BLaER1 (cell line): ENCODE measurements around the gene VANGL1.
A peak's percentile ranks its signal among the peaks of the same experiment; 100 is the strongest.

ENCODE experiments used
- H3K27ac ChIP-seq: shearing (Covaris generic); formaldehyde crosslinking; 2 replicates; pipeline ENCODE4 v1.8.1; 2022
- H3K27me3 ChIP-seq: shearing (Covaris generic); formaldehyde crosslinking; 2 replicates; pipeline ENCODE4 v1.8.1; 2022
- H3K36me3 ChIP-seq: shearing (Covaris generic); formaldehyde crosslinking; 2 replicates; pipeline ENCODE4 v1.8.1; 2022
- H3K4me1 ChIP-seq: shearing (Covaris generic); formaldehyde crosslinking; 2 replicates; pipeline ENCODE4 v1.8.1; 2022
- H3K4me2 ChIP-seq: shearing (Covaris generic); formaldehyde crosslinking; 2 replicates; pipeline ENCODE4 v1.8.1; 2022
- H3K4me3 ChIP-seq: shearing (Covaris generic); formaldehyde crosslinking; 2 replicates; pipeline ENCODE4 v1.8.1; 2022
- H3K9ac ChIP-seq: shearing (Covaris generic); formaldehyde crosslinking; 2 replicates; pipeline ENCODE4 v1.8.1; 2022
- H3K9me3 ChIP-seq: shearing (Covaris generic); formaldehyde crosslinking; 2 replicates; pipeline ENCODE4 v1.8.1; 2022
- H4K20me1 ChIP-seq: shearing (Covaris generic); formaldehyde crosslinking; 2 replicates; pipeline ENCODE4 v1.8.1; 2022
- Cebpa-rat ChIP-seq: shearing (Covaris generic); IDR thresholded peaks from 2 replicates; pipeline ENCODE4 v1.8.1; 2022

The VANGL1 gene

DNA sequence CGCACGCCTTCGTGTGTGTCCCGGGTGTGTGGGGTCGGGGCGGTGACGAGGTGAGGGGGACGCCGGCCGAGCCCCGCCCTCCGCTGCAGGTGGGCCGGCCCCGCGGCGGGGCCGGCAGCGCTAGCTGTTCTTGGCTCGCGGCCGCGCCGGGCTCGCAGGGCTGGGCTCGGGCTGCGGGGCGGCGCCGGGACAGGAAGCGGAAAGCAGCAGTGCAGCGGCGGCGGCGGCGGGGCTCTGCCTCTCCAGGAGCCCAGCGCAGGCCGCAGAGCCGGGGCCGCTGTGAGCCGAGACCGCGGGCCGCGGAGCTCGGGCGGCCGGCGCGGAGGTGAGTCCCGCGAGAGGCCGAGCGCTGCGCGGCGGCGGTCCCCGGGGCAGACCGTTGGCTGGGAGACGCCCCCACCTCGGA, at the start of gene VANGL1:
TSS of gene VANGL1 (plus strand) at position 209 of the 406 bp plus-strand sequence. CDS start 9,444 bp downstream, outside the sequence.
- H3K9ac ChIP-seq: peak within 1 kb of the TSS; percentile 82
- H3K4me1 ChIP-seq: peaks cover 16% of the 10 kb centered on the region
- peak within 1 kb of the TSS; percentile 68 for H3K27ac ChIP-seq
- H3K4me2 ChIP-seq: peak within 1 kb of the TSS; percentile 85
- H3K9me3 ChIP-seq: peaks cover 15% of the 10 kb centered on the region
- H3K36me3 ChIP-seq: no peaks in the 10 kb centered on the region
- TF ChIP-seq Cebpa-rat: no peak
- H3K4me3 ChIP-seq: peak within 1 kb of the TSS; percentile 84
- H3K27me3 ChIP-seq: no peaks in the 10 kb centered on the region
- peaks cover 31% of the 10 kb centered on the region for H4K20me1 ChIP-seq

DNA sequence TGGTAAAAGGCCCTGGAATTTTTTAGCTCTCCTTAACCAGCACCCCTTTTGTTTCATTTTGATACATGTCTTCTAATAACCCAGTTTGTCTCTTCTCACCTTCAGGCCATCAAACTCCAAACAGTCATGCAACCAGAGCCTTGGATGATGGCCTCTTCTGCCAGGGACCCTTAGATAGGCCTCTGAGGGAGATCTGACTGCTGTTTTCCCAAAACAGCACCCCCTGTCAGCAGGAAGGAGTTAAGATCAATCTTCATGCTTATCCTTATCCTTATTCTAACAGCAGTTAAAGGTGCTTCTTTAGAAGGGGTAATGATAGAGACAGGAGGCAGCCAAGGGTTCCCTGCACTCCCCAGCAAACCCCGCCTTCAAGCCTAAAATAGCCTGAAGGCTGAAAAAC, 49.5 kb upstream of the VANGL1 start:
- no peaks in the 10 kb centered on the region for H4K20me1 ChIP-seq
- no peak overlapping the region for H3K9ac ChIP-seq
- no peaks in the 10 kb centered on the region for H3K36me3 ChIP-seq
- H3K4me3 ChIP-seq: no peak overlapping the region
- no peaks in the 10 kb centered on the region for H3K27me3 ChIP-seq
- peaks cover 24% of the 10 kb centered on the region for H3K9me3 ChIP-seq
- H3K27ac ChIP-seq: no peak overlapping the region
- 0 out of 2 replicates have a peak overlapping the region, but pooled peaks have one; percentile 11 for H3K4me2 ChIP-seq
- no peak for TF ChIP-seq Cebpa-rat
- H3K4me1 ChIP-seq: peaks cover 40% of the 10 kb centered on the region

GRCh38 chr1:115593365-115594259, 48.2 kb upstream of the VANGL1 start:
- Histone ChIP-seq H4K20me1 (no peaks in the 10 kb centered on the region), H3K4me3 (no peak overlapping the region), H3K9me3 (peaks cover 14% of the 10 kb centered on the region), H3K36me3 (no peaks in the 10 kb centered on the region), H3K4me1 (peaks cover 40% of the 10 kb centered on the region), H3K27me3 (no peaks in the 10 kb centered on the region), H3K27ac (peak overlapping the region; percentile 12; the same call in 1 of the 2 replicates), H3K9ac (no peak overlapping the region), H3K4me2 (peak overlapping the region; percentile 78)
- TF ChIP-seq Cebpa-rat: no peak

DNA sequence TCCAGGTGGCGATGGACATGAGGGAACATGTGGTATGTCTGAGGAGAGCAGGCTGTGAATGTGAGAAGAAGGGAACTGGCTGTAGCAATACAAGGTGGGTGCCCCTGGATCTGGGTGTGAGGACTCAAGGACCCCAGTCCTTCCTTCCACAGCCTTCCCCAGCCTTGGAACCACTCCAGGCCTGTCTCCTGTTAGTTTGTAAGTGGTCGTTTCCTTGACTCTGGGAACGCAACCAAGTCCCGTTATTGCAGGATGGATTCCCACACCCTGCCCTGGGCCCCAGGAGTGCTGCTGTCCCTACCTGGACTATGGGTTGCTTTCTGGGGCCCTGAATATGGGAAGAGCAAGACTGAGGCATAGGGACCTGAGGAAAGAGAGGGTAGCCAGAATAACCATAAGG, 47.2 kb upstream of the VANGL1 start:
- Histone ChIP-seq H3K27ac (peak overlapping the region; percentile 21; the same call in 1 of the 2 replicates), H3K36me3 (no peaks in the 10 kb centered on the region), H4K20me1 (no peaks in the 10 kb centered on the region), H3K27me3 (no peaks in the 10 kb centered on the region), H3K4me1 (peaks cover 40% of the 10 kb centered on the region), H3K4me2 (peak overlapping the region; percentile 78), H3K9me3 (peaks cover 14% of the 10 kb centered on the region), H3K9ac (no peak overlapping the region), H3K4me3 (no peak overlapping the region)
- TF ChIP-seq Cebpa-rat: no peak

- Histone ChIP-seq H3K27me3 (no peaks in the 10 kb centered on the region), H3K9ac (0 out of 2 replicates have a peak overlapping the region, but pooled peaks have one; percentile 11), H3K9me3 (peaks cover 14% of the 10 kb centered on the region), H3K4me3 (no peak overlapping the region), H4K20me1 (no peaks in the 10 kb centered on the region), H3K4me2 (peak overlapping the region; percentile 78), H3K36me3 (no peaks in the 10 kb centered on the region), H3K27ac (peak overlapping the region; percentile 21), H3K4me1 (peaks cover 40% of the 10 kb centered on the region)
- TF ChIP-seq Cebpa-rat: no peak
These were observed 46.3 kb upstream of the VANGL1 start for GRCh38 chr1:115595279-115596079.

DNA sequence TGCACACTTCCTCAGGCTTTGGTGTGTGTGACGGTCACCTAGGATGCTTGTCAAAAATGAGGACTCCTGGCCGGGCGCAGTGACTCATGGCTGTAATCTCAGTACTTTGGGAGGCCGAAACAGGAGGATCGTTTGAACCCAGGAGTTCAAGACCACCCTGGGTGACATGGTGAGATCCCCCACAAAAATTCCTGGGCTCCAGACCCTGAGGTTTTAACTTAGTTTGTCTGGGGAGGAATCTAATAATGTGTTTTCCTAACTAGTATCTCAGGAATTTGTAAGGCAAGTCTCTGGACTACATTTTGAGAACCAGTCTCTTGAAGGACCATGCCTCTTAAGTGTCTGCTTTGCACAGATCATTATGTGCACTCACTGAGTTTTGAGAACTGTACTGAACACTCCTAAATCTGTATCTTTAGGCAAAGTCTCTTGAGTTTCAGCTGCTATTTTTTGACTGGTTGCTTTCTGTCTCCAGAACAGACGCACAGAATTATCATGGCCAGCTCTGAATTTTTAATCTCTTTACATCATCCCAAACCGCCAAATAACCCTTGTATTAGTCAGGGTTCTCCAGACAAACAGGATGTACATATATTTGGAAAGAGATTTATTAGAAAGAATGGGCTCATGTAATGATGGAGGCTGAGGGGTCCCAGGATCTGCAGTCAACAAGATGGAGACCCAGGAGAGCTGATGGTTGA, 45.5 kb upstream of the VANGL1 start:
- H4K20me1 ChIP-seq: no peaks in the 10 kb centered on the region
- H3K27ac ChIP-seq: no peak overlapping the region
- no peaks in the 10 kb centered on the region for H3K36me3 ChIP-seq
- no peak overlapping the region for H3K4me2 ChIP-seq
- peaks cover 40% of the 10 kb centered on the region for H3K4me1 ChIP-seq
- no peaks in the 10 kb centered on the region for H3K27me3 ChIP-seq
- TF ChIP-seq Cebpa-rat: no peak
- no peak overlapping the region for H3K4me3 ChIP-seq
- no peak overlapping the region for H3K9ac ChIP-seq
- peaks cover 14% of the 10 kb centered on the region for H3K9me3 ChIP-seq

GRCh38 chr1:115604508-115604907, 37.3 kb upstream of the VANGL1 start:
- H3K9me3 ChIP-seq: 0 out of 2 replicates have a peak, but pooled peaks cover 4% of the 10 kb centered on the region
- H3K27ac ChIP-seq: no peak overlapping the region
- no peak overlapping the region for H3K9ac ChIP-seq
- H3K4me3 ChIP-seq: no peak overlapping the region
- TF ChIP-seq Cebpa-rat: no peak
- no peaks in the 10 kb centered on the region for H4K20me1 ChIP-seq
- H3K4me2 ChIP-seq: no peak overlapping the region
- no peaks in the 10 kb centered on the region for H3K4me1 ChIP-seq
- H3K27me3 ChIP-seq: no peaks in the 10 kb centered on the region
- no peaks in the 10 kb centered on the region for H3K36me3 ChIP-seq

- Histone ChIP-seq H3K4me2 (no peak overlapping the region), H3K4me3 (no peak overlapping the region), H3K36me3 (no peaks in the 10 kb centered on the region), H3K9ac (no peak overlapping the region), H4K20me1 (no peaks in the 10 kb centered on the region), H3K9me3 (0 out of 2 replicates have a peak, but pooled peaks cover 4% of the 10 kb centered on the region), H3K27ac (no peak overlapping the region), H3K4me1 (no peaks in the 10 kb centered on the region), H3K27me3 (no peaks in the 10 kb centered on the region)
- no peak for TF ChIP-seq Cebpa-rat
These were observed 35.5 kb upstream of the VANGL1 start for GRCh38 chr1:115606305-115606704.

- Histone ChIP-seq H3K27ac (no peak overlapping the region), H3K4me3 (no peak overlapping the region), H3K9ac (no peak overlapping the region), H3K4me2 (no peak overlapping the region), H3K9me3 (0 out of 2 replicates have a peak, but pooled peaks cover 4% of the 10 kb centered on the region), H4K20me1 (no peaks in the 10 kb centered on the region), H3K36me3 (no peaks in the 10 kb centered on the region), H3K4me1 (no peaks in the 10 kb centered on the region), H3K27me3 (no peaks in the 10 kb centered on the region)
- no peak for TF ChIP-seq Cebpa-rat
These were observed 32.7 kb upstream of the VANGL1 start for GRCh38 chr1:115609021-115609420.
